Ovary (tissue), 10 donors: ENCODE results near the gene HAPLN1. TPM values are rescaled to one million over a fixed set of nuclear protein-coding genes. Genes with fewer than 3 reads are reported as not detected.

Experiments used
- DNase-seq, 5 donors: peaks; one replicate each; pipeline ENCODE4 v3.0.0-alpha.2; 2019 to 2020
- H3K27ac ChIP-seq, 2 donors: fragments of 200-600 bp; one replicate each; pipeline versions ENCODE4 v1.5.1 to v1.8.0; 2019 to 2022
- H3K27me3 ChIP-seq: fragments of 200-600 bp; one replicate; pipeline ENCODE4 v1.8.0; 2022
- H3K36me3 ChIP-seq: fragments of 200-600 bp; sonication (generic); one replicate; pipeline ENCODE4 v1.5.1; 2019
- H3K4me1 ChIP-seq: one replicate; pipeline ENCODE4 v1.8.1; 2013; ENCODE audit warnings: mild to moderate bottlenecking, moderate library complexity; ENCODE audit not compliant: insufficient read depth
- H3K4me3 ChIP-seq: fragments of 200-600 bp; sonication (generic); one replicate; pipeline ENCODE4 v1.5.1; 2017
- H3K9me3 ChIP-seq, 2 donors: fragments of 200-600 bp in 1 of 2; sonication (generic) in 1 of 2; one replicate each; pipeline versions ENCODE4 v1.5.1 to v1.8.1; 2013 to 2019; ENCODE audit warnings: mild to moderate bottlenecking in 1 of 2, moderate library complexity in 1 of 2
- CTCF ChIP-seq, 3 donors: fragments of 450-650 bp in 2 of 3; fragments of 200-600 bp in 1 of 3; IDR thresholded peaks; one replicate each; pipeline versions ENCODE4 v1.5.1 to v1.8.0; 2016 to 2022; ENCODE audit warnings: antibody characterized with exemption in 3 of 3, mild to moderate bottlenecking in 1 of 3
- EP300 ChIP-seq: sonication (generic); formaldehyde crosslinking; IDR thresholded peaks from one replicate; pipeline ENCODE4 v1.6.1; 2017; ENCODE audit warnings: antibody characterized with exemption
- POLR2A ChIP-seq: fragments of 450-650 bp; IDR thresholded peaks from one replicate; pipeline ENCODE4 v1.6.1; 2017; ENCODE audit warnings: antibody characterized with exemption, mild to moderate bottlenecking, moderate library complexity
- WGBS, 3 donors: extraction: QIAGEN DNeasy Blood & Tissue Kit in 1 of 3; methylation state at CpG; one replicate each; pipeline versions ENCODE4 v1.1.5 to v1.1.7; 2013 to 2017; 5-methylcytosine and 5-hydroxymethylcytosine counted together
- intact Hi-C, 4 donors: fragments of 100-400 bp; cut with DNase I; formaldehyde crosslinking; loops; one replicate each; pipeline versions ENCODE4 v1.11.0 to v1.15.1; 2022 to 2023
- long read RNA-seq, 3 donors: library from polyadenylated mRNA in 2 of 3; unstranded in 2 of 3; transcript quantifications; one replicate each; pipeline ENCODE4 v2.0.0 and lab custom pipeline, GENCODE V29; 2021 to 2026
- polyA plus RNA-seq, 2 donors: library from polyadenylated mRNA; stranded (reverse); fragments of 200-250 nt in 1 of 2; fragments of 350-450 nt in 1 of 2; fragmentation: Illumina TruSeq in 1 of 2; extraction: RNeasy Lipid Tissue Mini Kit (QIAGEN cat#74804) in 1 of 2; gene quantifications; one replicate each; pipeline ENCODE4 v1.2.3, GENCODE V29; 2013 to 2014
- total RNA-seq, 7 donors: library from RNA; depleted of rRNA in 2 of 7; stranded (reverse); fragments of >200 nt in 2 of 7; fragmentation: NEBNext Ultra II Directional in 3 of 7; extraction: Animal tissue kit (Norgen Biotek cat#: 25700) in 3 of 7; gene quantifications; one replicate each; pipeline versions ENCODE4 v1.1.0 to v1.2.4, GENCODE V29; 2016 to 2023
- donor health status: DM: no; HTN: no; CAD: no; lungs with moderate emphysema.
- donor health status: DM: no; HTN: no; CAD: no.
- donor health status: Bipolar disorder and iron deficiency.
- donor health status: DM: yes; HTN: yes; CAD: no.
- donor health status: DM: no; HTN: no; CAD: no.
- donor health status: DM: yes; HTN: yes; CAD: no.

HAPLN1 gene
- total RNA-seq (not detected), polyA plus RNA-seq (under 1 TPM; 0.40 to 0.44 TPM)
- long read RNA-seq, donor 1: 0 reads
- long read RNA-seq, donor 2: 0 reads
- long read RNA-seq, donor 3: 0 reads

DNA sequence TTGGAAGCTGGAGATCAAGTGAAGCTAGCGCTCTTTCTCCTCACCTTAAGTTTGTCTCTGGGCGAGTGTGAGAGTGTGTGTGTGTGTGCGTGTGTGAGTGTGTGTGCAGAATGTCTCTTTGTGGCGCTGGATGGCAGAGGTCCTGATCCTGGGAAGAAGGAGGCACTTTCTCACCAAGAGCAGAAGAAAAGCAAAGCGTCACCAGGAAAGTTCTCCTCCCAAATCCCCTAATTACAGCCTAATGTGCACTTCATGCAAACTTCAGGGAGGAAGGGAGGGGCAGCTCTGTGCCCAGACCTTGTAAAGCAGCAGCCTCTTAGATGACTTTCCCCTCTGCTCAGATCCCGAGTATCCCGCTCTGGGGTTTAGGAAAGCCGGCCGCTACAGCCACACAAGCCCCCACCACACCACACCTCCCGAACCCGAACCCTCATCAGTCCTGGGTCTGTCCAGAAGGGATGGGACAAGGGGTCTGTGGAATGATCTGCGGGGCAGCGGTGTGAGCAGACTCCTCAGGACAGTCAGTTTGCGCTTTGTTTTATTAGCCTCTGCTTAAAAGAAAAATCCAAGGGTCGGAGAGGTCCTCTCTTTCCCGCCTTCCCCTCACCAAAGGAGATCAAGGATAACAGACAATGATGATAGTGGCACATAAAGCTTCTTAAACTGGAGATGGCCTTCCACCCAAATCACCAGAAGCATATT lies at the start of gene HAPLN1:
Gene HAPLN1 (minus strand): TSS at position 20 of the 702 bp plus-strand sequence. CDS start 47,332 bp downstream, outside the sequence.
- intact Hi-C loops: no loop called here
- TF ChIP-seq POLR2A (no peak), EP300 (no peak), CTCF (IDR thresholded peaks at IDR 0.05) (no peak)
- Histone ChIP-seq H3K4me1 (no peaks in the 10 kb centered on the region), H3K27me3 (no peaks in the 10 kb centered on the region), H3K9me3 (no peaks in the 10 kb centered on the region), H3K36me3 (no peaks in the 10 kb centered on the region), H3K4me3 (peak within 1 kb of the TSS; percentile 47), H3K27ac (no peak within 1 kb of the TSS)
- WGBS, 3 donors: 44 to 68% (median 56%) methylated on average over 16 of the region's 16 CpGs
- no peak for DNase-seq

GRCh38 chr5:83767409-83767992 lies 46.8 kb upstream of the HAPLN1 start:
- intact Hi-C loops: no loop called here
- WGBS, 3 donors: 59 to 68% (median 63%) methylated on average over 3 of the region's 3 CpGs
- no peaks in the 10 kb centered on the region for H3K9me3 ChIP-seq
- H3K36me3 ChIP-seq: no peaks in the 10 kb centered on the region
- TF ChIP-seq CTCF (IDR thresholded peaks at IDR 0.05) (no peak), POLR2A (no peak), EP300 (no peak)
- no peaks in the 10 kb centered on the region for H3K4me1 ChIP-seq
- H3K4me3 ChIP-seq: no peak overlapping the region
- H3K27me3 ChIP-seq: no peaks in the 10 kb centered on the region
- no peak for DNase-seq
- no peak overlapping the region for H3K27ac ChIP-seq

- Histone ChIP-seq H3K27me3 (no peaks in the 10 kb centered on the region), H3K27ac (no peak overlapping the region), H3K9me3 (no peaks in the 10 kb centered on the region), H3K4me1 (no peaks in the 10 kb centered on the region), H3K36me3 (no peaks in the 10 kb centered on the region), H3K4me3 (no peak overlapping the region)
- no peak for DNase-seq
- intact Hi-C loops: no loop called here
- TF ChIP-seq EP300 (no peak), POLR2A (no peak), CTCF (IDR thresholded peaks at IDR 0.05) (no peak)
- 91 to 100% (median 97%) methylated on average over 1 of the region's 1 CpG for WGBS, 3 donors
Measured at GRCh38 chr5:83764101-83764500, 43.4 kb upstream of the HAPLN1 start.

GRCh38 chr5:83760579-83760978 lies 39.9 kb upstream of the HAPLN1 start:
- no peaks in the 10 kb centered on the region for H3K36me3 ChIP-seq
- intact Hi-C loops: no loop called here
- no peak for DNase-seq
- H3K9me3 ChIP-seq: no peaks in the 10 kb centered on the region
- no peak overlapping the region for H3K4me3 ChIP-seq
- TF ChIP-seq EP300: no peak
- TF ChIP-seq POLR2A: no peak
- TF ChIP-seq CTCF (IDR thresholded peaks at IDR 0.05): no peak
- 76 to 82% (median 79%) methylated on average over 4 of the region's 4 CpGs for WGBS, 3 donors
- H3K4me1 ChIP-seq: no peaks in the 10 kb centered on the region
- no peak overlapping the region for H3K27ac ChIP-seq
- no peaks in the 10 kb centered on the region for H3K27me3 ChIP-seq
